Natural killer cell (primary cell): ENCODE data around the gene C17orf100. TPM values are rescaled to one million over a fixed set of nuclear protein-coding genes. Genes with fewer than 3 reads are reported as not detected.

Experiments used
- ATAC-seq, 3 donors: fragments of 150-1000 bp in 2 of 3; fragments of 200-7000 bp in 1 of 3; cut with Tn5 transposase; 1 replicate in 1 of 3; 2 replicates in 2 of 3; pipeline ENCODE4 v1.10.0; 2021; ENCODE audit warnings: mild to moderate bottlenecking in 2 of 3, moderate library complexity in 2 of 3
- DNase-seq, 2 donors: peaks; one replicate each; pipeline versions ENCODE4 v3.0.0 to v3.0.0-alpha.2; 2013 to 2021; ENCODE audit warnings: mixed read lengths in 1 of 2
- H3K27ac ChIP-seq: one replicate; pipeline ENCODE4 v1.5.1; 2013; ENCODE audit warnings: mild to moderate bottlenecking, low read length
- H3K27me3 ChIP-seq: one replicate; pipeline ENCODE4 v1.6.1; 2013; ENCODE audit warnings: low read length; ENCODE audit not compliant: control insufficient read depth, insufficient read depth
- H3K36me3 ChIP-seq: one replicate; pipeline ENCODE4 v1.6.1; 2013; ENCODE audit warnings: low read length; ENCODE audit not compliant: control insufficient read depth, insufficient read depth
- H3K4me1 ChIP-seq: one replicate; pipeline ENCODE4 v1.6.1; 2013; ENCODE audit warnings: low read length; ENCODE audit not compliant: control insufficient read depth, insufficient read depth
- H3K4me3 ChIP-seq: one replicate; pipeline ENCODE4 v1.5.1; 2013; ENCODE audit warnings: low read length
- H3K9me3 ChIP-seq: one replicate; pipeline ENCODE4 v1.6.1; 2013; ENCODE audit warnings: low read length; ENCODE audit not compliant: control insufficient read depth, insufficient read depth
- H3K27ac Mint-ChIP-seq, 2 donors: one replicate each; pipeline ENCODE4 v1.8.0; 2022; ENCODE audit warnings: mild to moderate bottlenecking in 2 of 2, mixed read lengths in 2 of 2, moderate library complexity in 1 of 2
- H3K27me3 Mint-ChIP-seq, 2 donors: one replicate each; pipeline ENCODE4 v1.8.0; 2022; ENCODE audit warnings: low read depth in 2 of 2, mixed read lengths in 2 of 2
- H3K36me3 Mint-ChIP-seq: one replicate; pipeline ENCODE4 v1.8.0; 2022; ENCODE audit warnings: mixed read lengths
- H3K4me1 Mint-ChIP-seq, 2 donors: one replicate each; pipeline ENCODE4 v1.8.0; 2022; ENCODE audit warnings: mixed read lengths in 2 of 2
- H3K4me3 Mint-ChIP-seq: one replicate; pipeline ENCODE4 v1.8.0; 2022; ENCODE audit warnings: mild to moderate bottlenecking, moderate library complexity, mixed read lengths
- H3K9me3 Mint-ChIP-seq, 2 donors: one replicate each; pipeline ENCODE4 v1.8.0; 2022; ENCODE audit warnings: mixed read lengths in 2 of 2
- CTCF ChIP-seq: fragments of 200-600 bp; IDR thresholded peaks from one replicate; pipeline ENCODE4 v1.8.0; 2022; ENCODE audit warnings: antibody characterized with exemption
- WGBS: methylation state at CpG from one replicate; pipeline ENCODE4 v1.1.7; 2013; ENCODE audit warnings: missing lambda C conversion rate; ENCODE audit not compliant: insufficient coverage; 5-methylcytosine and 5-hydroxymethylcytosine counted together
- intact Hi-C: fragments of 100-400 bp; cut with micrococcal nuclease; formaldehyde crosslinking; loops from one replicate; pipeline ENCODE4 v1.14.2; 2022
- total RNA-seq, 4 donors: library from RNA; stranded (reverse); fragments of 120-200 nt in 1 of 4; gene quantifications; one replicate each; pipeline versions ENCODE4 v1.2.3 to v1.2.4, GENCODE V29; 2013 to 2022

The C17orf100 gene
- total RNA-seq, 3 donors from 2014 or later (not counting 1 experiment from before 2014, with no cell fraction given) = 0.68 to 0.87 (median 0.82) TPM

- H3K4me3 ChIP-seq = no peak overlapping the region
- Mint-ChIP-seq H3K27me3 (no peaks in the 10 kb centered on the region), H3K9me3 (no peaks in the 10 kb centered on the region), H3K27ac (no peak overlapping the region), H3K4me3 (no peak overlapping the region), H3K36me3 (peaks cover 14% of the 10 kb centered on the region), H3K4me1 (peaks cover 7 to 15% of the 10 kb centered on the region in 2 donors)
- ATAC-seq (no peak), DNase-seq (no peak)
- no peaks in the 10 kb centered on the region for H3K4me1 ChIP-seq
- H3K27ac ChIP-seq = no peak overlapping the region
- peaks cover 41% of the 10 kb centered on the region for H3K36me3 ChIP-seq
- 97% methylated on average over 3 of the region's 3 CpGs for WGBS
- intact Hi-C loops = no loop called here
- no peak for TF ChIP-seq CTCF
- H3K9me3 ChIP-seq = no peaks in the 10 kb centered on the region
- H3K27me3 ChIP-seq = no peaks in the 10 kb centered on the region
Observed at GRCh38 chr17:6623941-6624340, 27.6 kb upstream of the C17orf100 start.

GRCh38 chr17:6626616-6627015, 24.9 kb upstream of the C17orf100 start:
- DNase-seq (no peak), ATAC-seq (no peak)
- intact Hi-C loops = no loop called here
- Histone ChIP-seq H3K27ac (no peak overlapping the region), H3K36me3 (peaks cover 40% of the 10 kb centered on the region), H3K27me3 (no peaks in the 10 kb centered on the region), H3K9me3 (no peaks in the 10 kb centered on the region), H3K4me3 (no peak overlapping the region), H3K4me1 (no peaks in the 10 kb centered on the region)
- no peaks in the 10 kb centered on the region for H3K27me3 Mint-ChIP-seq
- 98% methylated on average over 6 of the region's 6 CpGs for WGBS
- H3K9me3 Mint-ChIP-seq = no peaks in the 10 kb centered on the region
- no peak for TF ChIP-seq CTCF
- H3K4me1 Mint-ChIP-seq = peaks cover 7 to 16% of the 10 kb centered on the region in 2 donors
- H3K27ac Mint-ChIP-seq = no peak overlapping the region
- no peak overlapping the region for H3K4me3 Mint-ChIP-seq
- H3K36me3 Mint-ChIP-seq = peaks cover 16% of the 10 kb centered on the region

- Histone ChIP-seq H3K27ac (no peak overlapping the region), H3K27me3 (no peaks in the 10 kb centered on the region), H3K9me3 (no peaks in the 10 kb centered on the region), H3K4me3 (no peak overlapping the region), H3K4me1 (no peaks in the 10 kb centered on the region), H3K36me3 (peaks cover 41% of the 10 kb centered on the region)
- Mint-ChIP-seq H3K4me3 (no peak overlapping the region), H3K27me3 (no peaks in the 10 kb centered on the region), H3K27ac (no peak overlapping the region), H3K9me3 (no peaks in the 10 kb centered on the region), H3K36me3 (peaks cover 16% of the 10 kb centered on the region), H3K4me1 (peaks cover 7 to 16% of the 10 kb centered on the region in 2 donors)
- ATAC-seq (no peak), DNase-seq (no peak)
- no peak for TF ChIP-seq CTCF
- intact Hi-C loops = no loop called here
- WGBS = 100% methylated on average over 1 of the region's 1 CpG
Observed at GRCh38 chr17:6627019-6627418, 24.5 kb upstream of the C17orf100 start.

GRCh38 chr17:6630390-6630789, 21.2 kb upstream of the C17orf100 start:
- intact Hi-C loops = no loop called here
- Mint-ChIP-seq H3K36me3 (peaks cover 29% of the 10 kb centered on the region), H3K4me3 (no peak overlapping the region), H3K9me3 (no peaks in the 10 kb centered on the region), H3K27ac (no peak overlapping the region), H3K27me3 (no peaks in the 10 kb centered on the region), H3K4me1 (peaks cover 7 to 16% of the 10 kb centered on the region in 2 donors)
- DNase-seq = no peak
- ATAC-seq = no peak
- H3K9me3 ChIP-seq = no peaks in the 10 kb centered on the region
- H3K27ac ChIP-seq = no peak overlapping the region
- no peaks in the 10 kb centered on the region for H3K4me1 ChIP-seq
- no peak for TF ChIP-seq CTCF
- H3K36me3 ChIP-seq = peaks cover 44% of the 10 kb centered on the region
- H3K27me3 ChIP-seq = no peaks in the 10 kb centered on the region
- no peak overlapping the region for H3K4me3 ChIP-seq
- WGBS = no CpG with 5 or more reads among the region's 1 CpG
